Right lobe of liver (tissue), 6 donors: ENCODE measurements around the gene CIDEA. TPM values are rescaled to one million over a fixed set of nuclear protein-coding genes. Genes with fewer than 3 reads are reported as not detected.
"Not testable (repeated sequence)": the region's sequence is repeated elsewhere in the genome, so short reads cannot be mapped to it uniquely, and the experiment has no call there.

Experiments
- ATAC-seq, 4 donors: fragments of 200-7000 bp; cut with Tn5 transposase; one replicate each; pipeline ENCODE4 v1.9.1; 2020; ENCODE audit warnings: mild to moderate bottlenecking in 4 of 4, moderate library complexity in 4 of 4
- DNase-seq, 3 donors: peaks; one replicate each; pipeline ENCODE4 v3.0.0-alpha.2; 2020
- H3K27ac ChIP-seq, 3 donors: fragments of 200-600 bp; one replicate each; pipeline ENCODE4 v1.8.0; 2022
- H3K27me3 ChIP-seq, 2 donors: fragments of 200-600 bp; one replicate each; pipeline ENCODE4 v1.8.0; 2022
- H3K36me3 ChIP-seq, 4 donors: fragments of 200-600 bp; sonication (generic) in 1 of 4; one replicate each; pipeline versions ENCODE4 v1.5.1 to v1.8.0; 2017 to 2022; ENCODE audit warnings: control low read depth in 1 of 4
- H3K4me1 ChIP-seq, 4 donors: fragments of 200-600 bp; sonication (generic) in 1 of 4; one replicate each; pipeline versions ENCODE4 v1.5.1 to v1.8.0; 2017 to 2022; ENCODE audit warnings: control low read depth in 1 of 4
- H3K4me3 ChIP-seq, 3 donors: fragments of 200-600 bp; one replicate each; pipeline ENCODE4 v1.8.0; 2022
- H3K9me3 ChIP-seq, 4 donors: fragments of 200-600 bp; sonication (generic) in 1 of 4; one replicate each; pipeline versions ENCODE4 v1.5.1 to v1.8.0; 2017 to 2022; ENCODE audit warnings: control low read depth in 1 of 4
- CTCF ChIP-seq, 4 donors: fragments of 200-600 bp in 3 of 4; fragments of 450-650 bp in 1 of 4; IDR thresholded peaks; one replicate each; pipeline versions ENCODE4 v1.5.1 to v1.8.0; 2016 to 2022; ENCODE audit warnings: antibody characterized with exemption in 4 of 4, mild to moderate bottlenecking in 2 of 4
- POLR2A ChIP-seq: fragments of 450-650 bp; IDR thresholded peaks from one replicate; pipeline ENCODE4 v1.6.1; 2017; ENCODE audit warnings: antibody characterized with exemption, mild to moderate bottlenecking
- WGBS: methylation state at CpG from one replicate; pipeline ENCODE4 v1.1.6; 2018; ENCODE audit warnings: low coverage, low lambda C conversion rate; ENCODE audit not compliant: insufficient coverage; ENCODE audit errors: missing lambda C conversion rate; 5-methylcytosine and 5-hydroxymethylcytosine counted together
- intact Hi-C, 2 donors: fragments of 100-400 bp; cut with DNase I; formaldehyde crosslinking; loops; one replicate each; pipeline versions ENCODE4 v1.11.2 to v1.14.1; 2022
- long read RNA-seq: library from polyadenylated mRNA; unstranded; transcript quantifications from one replicate; pipeline ENCODE4 v2.0.0, GENCODE V29; 2019
- total RNA-seq, 6 experiments: library from RNA; depleted of rRNA in 2 of 6; stranded (reverse); fragments of >200 nt in 2 of 6; fragmentation: NEBNext Ultra II Directional in 3 of 6; extraction: Animal tissue kit (Norgen Biotek cat#: 25700) in 3 of 6; gene quantifications; one replicate each; pipeline versions ENCODE4 v1.1.0 to v1.2.4, GENCODE V29; 2016 to 2023
- donor health status: DM: no; HTN: yes; CAD: no.
- donor health status: DM: no; HTN: no; CAD: no.
- donor health status: DM: no; HTN: no; CAD: no.
- donor health status: DM: no; HTN: yes; CAD: no.
- donor health status: DM: no; HTN: yes; CAD: no.

Gene CIDEA
- total RNA-seq = not detected
- long read RNA-seq = 0 reads

- Histone ChIP-seq H3K4me3 (no peak within 1 kb of the TSS), H3K27ac (no peak within 1 kb of the TSS), H3K9me3 (no peaks in the 10 kb centered on the region), H3K27me3 (no peaks in the 10 kb centered on the region), H3K36me3 (no peaks in the 10 kb centered on the region), H3K4me1 (peaks cover 0 to 3% (median 0%) of the 10 kb centered on the region in 4 donors)
- DNase-seq (no peak), ATAC-seq (peak; percentile 8 to 20 (median 18))
- intact Hi-C loops = no loop called here
- 12% methylated on average over 15 of the region's 69 CpGs for WGBS
- TF ChIP-seq CTCF (IDR thresholded peaks at IDR 0.05) (no peak), POLR2A (no peak)
These were observed at the start of gene CIDEA for GRCh38 chr18:12254136-12254819. Gene CIDEA (plus strand): TSS chr18:12254361. CDS start chr18:12254384, 23 bp downstream.

GRCh38 chr18:12208296-12209153 lies 45.6 kb upstream of the CIDEA start:
- ATAC-seq, H3K9me3 ChIP-seq, intact Hi-C loops, H3K4me1 ChIP-seq, H3K4me3 ChIP-seq, H3K36me3 ChIP-seq, H3K27ac ChIP-seq, DNase-seq, H3K27me3 ChIP-seq: not testable (repeated sequence)
- 33% methylated on average over 1 of the region's 18 CpGs for WGBS

- no CpG with 5 or more reads among the region's 1 CpG for WGBS
- DNase-seq, H3K4me1 ChIP-seq, intact Hi-C loops, ATAC-seq, H3K27me3 ChIP-seq, H3K9me3 ChIP-seq, H3K4me3 ChIP-seq, H3K27ac ChIP-seq, H3K36me3 ChIP-seq: not testable (repeated sequence)
These were observed 41.9 kb upstream of the CIDEA start for GRCh38 chr18:12212308-12212707.

- WGBS = 67% methylated on average over 1 of the region's 1 CpG
- DNase-seq, intact Hi-C loops, H3K9me3 ChIP-seq, H3K4me1 ChIP-seq, H3K36me3 ChIP-seq, H3K27me3 ChIP-seq, H3K27ac ChIP-seq, ATAC-seq, H3K4me3 ChIP-seq: not testable (repeated sequence)
These were observed 39.7 kb upstream of the CIDEA start for GRCh38 chr18:12214296-12215005.

GRCh38 chr18:12216471-12216870 lies 37.7 kb upstream of the CIDEA start:
- intact Hi-C loops, H3K9me3 ChIP-seq, H3K27me3 ChIP-seq, H3K4me1 ChIP-seq, H3K27ac ChIP-seq, DNase-seq, H3K4me3 ChIP-seq, ATAC-seq, H3K36me3 ChIP-seq: not testable (repeated sequence)
- WGBS = 72% methylated on average over 2 of the region's 4 CpGs

- H3K27ac ChIP-seq, H3K4me1 ChIP-seq, DNase-seq, H3K4me3 ChIP-seq, H3K9me3 ChIP-seq, H3K27me3 ChIP-seq, ATAC-seq, H3K36me3 ChIP-seq, intact Hi-C loops: not testable (repeated sequence)
- WGBS = 62% methylated on average over 4 of the region's 6 CpGs
These were observed 35.6 kb upstream of the CIDEA start for GRCh38 chr18:12218603-12219002.

GRCh38 chr18:12222041-12222440 lies 32.1 kb upstream of the CIDEA start:
- H3K9me3 ChIP-seq, H3K4me1 ChIP-seq, intact Hi-C loops, H3K36me3 ChIP-seq, H3K27me3 ChIP-seq, H3K4me3 ChIP-seq, H3K27ac ChIP-seq, DNase-seq: not testable (repeated sequence)
- no CpG with 5 or more reads among the region's 2 CpGs for WGBS
- peak in 3 of 4 donors; percentile 21 to 73 (median 44) for ATAC-seq

- H3K4me3 ChIP-seq, DNase-seq, H3K36me3 ChIP-seq, H3K4me1 ChIP-seq, intact Hi-C loops, ATAC-seq, H3K27me3 ChIP-seq, H3K27ac ChIP-seq, H3K9me3 ChIP-seq: not testable (repeated sequence)
- WGBS = 91% methylated on average over 1 of the region's 1 CpG
These were observed 30.8 kb upstream of the CIDEA start for GRCh38 chr18:12223326-12223725.

GRCh38 chr18:12226807-12227206 lies 27.4 kb upstream of the CIDEA start:
- intact Hi-C loops, H3K36me3 ChIP-seq, DNase-seq, H3K9me3 ChIP-seq, H3K4me3 ChIP-seq, H3K27me3 ChIP-seq, H3K4me1 ChIP-seq, H3K27ac ChIP-seq: not testable (repeated sequence)
- WGBS = 0% methylated on average over 1 of the region's 2 CpGs
- peak in 3 of 4 donors; percentile 32 to 75 (median 41) for ATAC-seq
